HepG2 (cell line): ENCODE measurements around the gene POU3F1. TPM values are rescaled to one million over a fixed set of nuclear protein-coding genes. Genes with fewer than 3 reads are reported as not detected.
A peak's percentile ranks its signal among the peaks of the same experiment; 100 is the strongest.

Experiments
- ATRX ChIP-seq: sonication (generic); formaldehyde crosslinking; IDR thresholded peaks from 2 replicates; pipeline ENCODE4 v1.4.0; 2020; ENCODE audit warnings: missing genetic modification reagents, borderline replicate concordance
- BCL3 ChIP-seq: sonication (generic); formaldehyde crosslinking; IDR thresholded peaks from 2 replicates; pipeline ENCODE4 v1.5.1; 2020; ENCODE audit warnings: mild to moderate bottlenecking, missing genetic modification reagents, moderate library complexity
- FOXK1 ChIP-seq: sonication (generic); formaldehyde crosslinking; IDR thresholded peaks from 2 replicates; pipeline ENCODE4 v1.4.0; 2020; ENCODE audit warnings: low read depth, missing genetic modification reagents, borderline replicate concordance
- FOXO4 ChIP-seq: sonication (generic); formaldehyde crosslinking; conservative IDR thresholded peaks from 2 replicates; pipeline ENCODE4 v1.8.1; 2023; ENCODE audit warnings: missing genetic modification reagents
- IKZF1 ChIP-seq: fragments of 450-650 bp; IDR thresholded peaks from 2 replicates; pipeline ENCODE4 v1.7.1; 2016
- JUND ChIP-seq: sonication (generic); formaldehyde crosslinking; IDR thresholded peaks from 2 replicates; pipeline ENCODE4 v1.8.0; 2022; ENCODE audit warnings: mild to moderate bottlenecking, missing genetic modification reagents
- KDM5B ChIP-seq: sonication (generic); formaldehyde crosslinking; IDR thresholded peaks from 2 replicates; pipeline ENCODE4 v1.4.0; 2020; ENCODE audit warnings: missing genetic modification reagents, mild to moderate bottlenecking, borderline replicate concordance
- KMT2A ChIP-seq: sonication (generic); formaldehyde crosslinking; IDR thresholded peaks from 2 replicates; pipeline ENCODE4 v1.4.0; 2020; ENCODE audit warnings: missing genetic modification reagents
- MED13 ChIP-seq: sonication (generic); formaldehyde crosslinking; IDR thresholded peaks from 2 replicates; pipeline ENCODE4 v1.5.0; 2020; ENCODE audit warnings: missing genetic modification reagents
- NFAT5 ChIP-seq: sonication (generic); formaldehyde crosslinking; IDR thresholded peaks from 2 replicates; pipeline ENCODE4 v1.4.0; 2020; ENCODE audit warnings: missing genetic modification reagents
- REL ChIP-seq: sonication (generic); formaldehyde crosslinking; conservative IDR thresholded peaks from 2 replicates; pipeline ENCODE4 v1.8.0; 2022; ENCODE audit warnings: mild to moderate bottlenecking, missing genetic modification reagents, moderate library complexity
- ZNF33A ChIP-seq: sonication (generic); formaldehyde crosslinking; IDR thresholded peaks from 2 replicates; pipeline ENCODE4 v1.5.1; 2020; ENCODE audit warnings: missing genetic modification reagents, mild to moderate bottlenecking, moderate library complexity, borderline replicate concordance
- ZNF572 ChIP-seq: sonication (generic); formaldehyde crosslinking; IDR thresholded peaks from 2 replicates; pipeline ENCODE4 v1.5.1; 2020; ENCODE audit warnings: mild to moderate bottlenecking, missing genetic modification reagents
- ZNF609 ChIP-seq: sonication (generic); formaldehyde crosslinking; IDR thresholded peaks from 2 replicates; pipeline ENCODE4 v1.4.0; 2020; ENCODE audit warnings: mild to moderate bottlenecking, missing genetic modification reagents, borderline replicate concordance
- ZNF703 ChIP-seq: sonication (generic); formaldehyde crosslinking; IDR thresholded peaks from 2 replicates; pipeline ENCODE4 v1.5.1; 2020; ENCODE audit warnings: missing genetic modification reagents, mild to moderate bottlenecking, moderate library complexity, borderline replicate concordance
- polyA plus RNA-seq, 8 experiments: library from polyadenylated mRNA; depleted of rRNA in 3 of 8; stranded (reverse) in 7 of 8; unstranded in 1 of 8; fragments of >200 nt; fragmentation: Illumina TruSeq in 4 of 8; extraction: Trizol in 4 of 8; gene quantifications; 2 replicates each; pipeline versions ENCODE4 v1.2.1 to v1.2.3, GENCODE V29; 2011 to 2016; ENCODE audit warnings: low read depth in 4 of 8, missing spikeins in 1 of 8, mixed read lengths in 1 of 8; ENCODE audit not compliant: insufficient read depth in 1 of 8
- total RNA-seq, 5 experiments: library from RNA; depleted of rRNA; stranded (reverse); fragments of >200 nt; fragmentation: Illumina TruSeq; extraction: Trizol; gene quantifications; 2 replicates each; pipeline ENCODE4 v1.2.3, GENCODE V29; 2016; ENCODE audit warnings: low read depth in 1 of 5

POU3F1 gene
- total and polyA plus RNA-seq, 2 of the 13 experiments (the other 11 are each of a cell fraction or from before 2014, with no cell fraction given): not detected

DNA sequence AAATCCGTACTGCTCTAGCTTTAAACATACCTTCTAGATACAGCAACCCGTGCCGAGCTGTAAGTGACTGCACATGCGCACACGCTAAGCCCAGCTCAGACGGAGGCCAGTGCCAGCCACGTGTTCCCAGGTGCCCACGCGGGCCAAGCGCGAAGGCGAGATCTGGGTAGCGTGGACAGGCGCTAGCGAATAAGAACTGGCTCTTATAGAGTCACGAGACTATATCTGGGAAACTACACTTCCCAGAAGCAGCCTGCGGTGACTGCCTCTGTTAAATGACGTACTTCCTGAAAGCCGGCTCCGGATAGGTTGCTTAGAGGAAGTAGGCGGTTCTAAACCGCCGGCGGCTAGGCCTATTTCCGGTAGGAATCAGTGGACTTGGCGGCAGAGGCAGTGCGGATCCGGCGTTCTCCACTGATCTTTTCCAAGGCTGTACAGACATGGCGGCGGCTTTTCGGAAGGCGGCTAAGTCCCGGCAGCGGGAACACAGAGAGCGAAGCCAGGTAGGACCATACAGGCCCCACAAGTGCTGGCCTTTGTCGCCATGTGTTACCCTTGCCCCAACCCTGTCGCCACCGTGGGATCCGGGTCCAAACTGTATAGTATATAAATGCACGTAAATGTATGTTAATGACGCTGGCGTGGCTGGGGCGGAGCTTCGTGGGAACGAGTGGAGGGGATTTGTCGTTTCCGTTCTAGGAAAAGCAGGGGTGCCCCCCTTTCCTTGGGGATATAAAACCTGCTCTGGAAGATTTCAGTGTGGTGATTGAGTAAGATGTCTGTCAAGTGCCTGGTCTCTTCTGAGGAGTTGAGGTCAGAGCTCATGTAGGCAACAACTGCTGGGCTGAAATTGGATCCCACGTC is 34.0 kb downstream of the POU3F1 start, which contains the start of gene UTP11 (continued):
- TF ChIP-seq NFAT5: peak; percentile 94; the same call in 1 of the 2 replicates
- no peak for TF ChIP-seq ATRX (CRISPR knock-in tag)
- peak; percentile 96 for TF ChIP-seq BCL3
- TF ChIP-seq FOXK1 (CRISPR knock-in tag): peak; percentile 35; the same call in 1 of the 2 replicates
- peak; percentile 87 for TF ChIP-seq JUND (CRISPR knock-in tag)
- no peak for TF ChIP-seq MED13 (CRISPR knock-in tag)
- TF ChIP-seq KDM5B: peak; percentile 99
- peak; percentile 81 for TF ChIP-seq KMT2A (CRISPR knock-in tag)
- TF ChIP-seq ZNF609: 0 out of 2 replicates have a peak, but pooled peaks have one; percentile 50
- TF ChIP-seq ZNF33A (CRISPR knock-in tag): 0 out of 2 replicates have a peak, but pooled peaks have one; percentile 85
- TF ChIP-seq IKZF1: no peak
- TF ChIP-seq FOXO4 (CRISPR knock-in tag): peak; percentile 98; the same call in 1 of the 2 replicates
- TF ChIP-seq ZNF703 (CRISPR knock-in tag): peak; percentile 97
- peak; percentile 78; the same call in 1 of the 2 replicates for TF ChIP-seq REL (CRISPR knock-in tag)
- TF ChIP-seq ZNF572 (CRISPR knock-in tag): no peak
